ENCODE measurements around the gene CHEK2.
"Not testable (repeated sequence)": the region's sequence is repeated elsewhere in the genome, so short reads cannot be mapped to it uniquely, and the experiment has no call there.

The CHEK2 gene

DNA sequence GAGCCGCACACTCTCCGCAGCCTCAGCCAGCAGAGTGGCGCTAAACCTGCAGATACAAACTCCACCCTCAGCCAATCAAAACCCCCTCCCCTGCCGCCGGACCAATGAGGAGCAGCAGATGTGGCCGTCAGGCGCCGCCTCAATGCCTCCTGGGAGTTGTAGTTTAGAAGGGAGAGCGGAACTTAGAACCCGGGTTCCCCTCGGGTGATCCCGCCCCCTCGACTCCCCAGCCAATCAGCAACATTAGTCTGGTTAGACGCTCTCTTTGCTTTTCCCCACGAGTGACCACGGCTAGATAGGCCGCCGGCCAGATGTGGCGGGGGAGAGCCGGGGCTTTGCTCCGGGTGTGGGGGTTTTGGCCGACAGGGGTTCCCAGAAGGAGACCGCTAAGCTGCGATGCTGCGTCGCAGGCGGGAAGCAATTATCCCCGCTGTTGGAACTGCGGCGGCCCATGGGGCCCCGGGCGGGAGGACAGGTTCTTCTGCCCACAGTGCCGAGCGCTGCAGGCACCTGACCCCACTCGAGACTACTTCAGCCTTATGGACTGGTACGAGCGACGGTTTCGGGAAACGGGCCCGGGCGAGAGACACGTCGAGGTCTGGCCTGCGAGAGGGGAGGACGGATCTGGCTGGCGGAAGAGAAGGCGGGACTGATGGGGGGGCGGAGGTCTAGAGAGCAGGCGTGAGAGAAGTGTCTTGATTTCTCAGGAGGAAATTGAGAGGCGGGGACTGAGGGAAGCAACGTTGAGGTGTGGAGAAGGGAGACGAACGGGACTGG, at the start of gene CHEK2, which contains the start of gene HSCB:
CHEK2 (minus strand) TSS at position 36 of the 777 bp plus-strand sequence. CDS start 7,099 bp downstream, outside the sequence.
HSCB (plus strand) TSS at position 255 of the 777 bp plus-strand sequence; CDS start at position 312, 57 bp downstream.
- peak; percentile 61 to 99 (median 95) for DNase-seq

DNA sequence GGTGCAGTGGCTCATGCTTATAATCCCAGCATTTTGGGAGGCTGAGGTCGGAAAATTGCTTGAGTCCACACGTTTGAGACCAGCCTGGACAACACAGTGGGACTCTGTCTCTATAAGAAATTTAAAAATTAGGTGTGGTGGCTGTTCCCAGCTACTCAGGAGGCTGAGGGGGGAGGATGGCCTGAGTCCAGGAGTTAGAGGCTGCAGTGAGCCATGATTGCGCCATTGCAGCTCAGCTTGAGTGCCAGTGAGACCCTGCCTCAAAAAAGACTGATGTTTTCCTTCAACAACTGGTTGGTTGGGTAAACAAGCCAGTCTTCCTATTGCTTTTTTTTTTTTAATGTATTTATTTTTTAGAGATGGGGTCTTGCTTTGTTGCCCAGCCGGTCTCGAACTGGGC, 49.5 kb upstream of the CHEK2 start:
- no peak for DNase-seq

DNA sequence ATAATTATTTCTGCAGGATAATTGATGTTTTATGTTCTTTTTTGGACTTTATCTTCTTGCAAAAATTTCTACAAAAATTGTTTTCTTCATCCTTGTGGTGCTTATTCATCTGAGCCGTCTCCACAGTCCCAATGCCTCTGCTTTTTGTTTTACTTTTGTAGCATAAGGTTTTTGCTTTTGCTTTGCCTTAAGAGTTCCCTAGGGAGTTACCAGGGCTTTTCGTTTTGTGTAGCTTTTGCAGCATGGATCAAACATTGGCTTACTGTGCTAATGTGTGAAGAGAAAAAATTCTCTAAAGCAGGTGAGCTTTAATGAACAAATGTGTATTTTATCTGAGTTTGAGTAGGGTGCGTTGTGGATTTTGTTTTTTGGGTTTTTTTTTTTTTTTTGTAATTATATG, 47.0 kb upstream of the CHEK2 start:
- DNase-seq, result no peak

DNA sequence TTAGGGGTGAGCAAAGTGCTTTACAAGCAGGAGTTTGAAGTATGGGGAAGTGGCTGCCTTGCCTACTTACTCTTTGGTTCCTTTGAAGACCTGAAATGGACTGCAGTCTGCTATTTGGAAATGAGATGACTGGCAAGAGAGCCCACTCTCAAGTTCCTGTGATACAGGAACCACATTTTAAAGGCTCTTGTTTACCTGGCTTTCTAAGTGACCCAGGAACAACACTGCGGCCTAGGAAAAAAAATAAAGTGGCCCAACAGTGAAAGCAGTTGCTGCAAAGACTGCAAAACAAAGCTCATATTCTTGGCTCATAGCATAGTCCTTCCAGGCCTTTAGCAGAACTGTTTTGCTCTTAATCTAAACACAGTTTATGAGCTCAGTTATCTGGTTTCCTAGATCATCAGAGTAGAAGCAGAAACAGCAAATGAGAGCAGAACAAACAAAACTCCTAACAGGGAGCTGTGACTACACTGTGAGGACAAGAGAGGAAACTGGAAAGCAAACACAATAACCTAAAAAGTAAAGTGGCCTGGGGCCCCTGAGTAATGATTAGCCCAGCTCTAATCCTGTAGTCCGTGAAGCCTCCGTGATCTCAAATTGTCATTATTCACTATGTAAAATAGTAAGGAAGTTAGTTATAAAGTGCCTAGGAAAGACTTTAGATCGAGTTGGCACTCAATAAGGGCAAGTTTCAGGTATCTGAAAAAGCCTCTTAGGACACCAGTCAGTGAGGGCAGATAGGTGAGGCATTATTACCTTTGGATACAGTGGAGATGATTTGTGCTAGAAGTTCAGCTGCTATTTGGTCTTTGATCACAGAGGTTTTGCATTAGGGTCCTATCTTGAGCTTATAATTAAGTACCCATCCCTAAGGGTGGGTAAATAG, 42.4 kb upstream of the CHEK2 start:
- no peak for DNase-seq

DNA sequence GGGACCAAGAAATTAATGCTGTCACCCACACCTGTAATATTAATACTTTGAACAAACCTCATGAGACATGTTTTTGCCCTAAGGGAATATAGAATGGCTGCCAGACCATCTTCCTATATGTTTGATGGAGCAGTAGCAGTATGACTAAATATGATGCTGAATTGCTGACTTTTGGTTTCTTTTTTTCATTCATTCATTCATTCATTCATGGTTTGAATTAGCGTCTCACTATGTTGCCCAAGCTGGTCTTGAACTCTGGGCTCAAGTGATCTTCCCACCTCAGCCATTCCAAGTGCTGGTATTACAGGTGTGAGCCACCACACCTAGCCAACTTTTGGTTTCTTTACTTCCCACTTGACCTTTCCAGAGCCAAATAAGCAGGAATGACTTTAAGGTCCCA, 38.7 kb upstream of the CHEK2 start:
- no peak for DNase-seq

DNA sequence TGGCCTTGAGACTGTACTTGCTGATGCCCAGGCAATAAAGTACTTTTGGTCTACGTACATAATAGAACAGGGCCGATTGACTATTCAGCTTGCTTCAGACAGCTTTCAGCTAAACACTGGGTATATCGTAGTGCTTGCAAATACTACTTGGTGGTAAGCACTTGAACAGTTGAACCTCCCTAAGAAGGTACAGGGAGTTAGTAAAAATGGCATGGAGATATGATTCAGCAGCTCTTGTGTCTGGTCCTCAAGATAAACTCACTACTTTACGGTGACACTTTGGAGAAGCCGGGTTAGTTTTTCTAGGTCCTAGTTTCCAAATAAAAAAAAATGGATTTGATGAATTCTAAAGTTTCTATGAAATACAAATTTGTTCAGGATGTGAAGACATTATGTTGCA, 38.2 kb upstream of the CHEK2 start:
- no peak for DNase-seq

DNA sequence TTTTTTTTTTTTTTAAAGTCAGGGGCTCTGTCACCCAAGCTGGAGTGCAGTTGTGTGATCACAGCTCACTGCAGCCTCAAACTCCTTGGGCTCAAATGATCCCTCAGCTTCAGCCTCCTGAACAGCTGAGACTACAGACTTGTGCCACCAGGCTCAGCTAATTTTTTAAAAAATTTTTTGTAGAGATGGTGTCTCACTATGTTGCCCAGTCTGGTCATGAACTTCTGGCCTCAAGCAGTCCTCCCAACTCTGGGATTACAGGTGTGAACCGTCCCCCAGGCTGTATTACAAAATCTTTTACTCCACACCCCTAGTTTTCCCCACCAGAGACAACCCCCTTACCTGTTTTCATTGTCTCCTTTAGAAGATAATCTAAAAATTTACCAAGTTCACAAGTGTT, 32.8 kb upstream of the CHEK2 start:
- DNase-seq, result no peak

DNA sequence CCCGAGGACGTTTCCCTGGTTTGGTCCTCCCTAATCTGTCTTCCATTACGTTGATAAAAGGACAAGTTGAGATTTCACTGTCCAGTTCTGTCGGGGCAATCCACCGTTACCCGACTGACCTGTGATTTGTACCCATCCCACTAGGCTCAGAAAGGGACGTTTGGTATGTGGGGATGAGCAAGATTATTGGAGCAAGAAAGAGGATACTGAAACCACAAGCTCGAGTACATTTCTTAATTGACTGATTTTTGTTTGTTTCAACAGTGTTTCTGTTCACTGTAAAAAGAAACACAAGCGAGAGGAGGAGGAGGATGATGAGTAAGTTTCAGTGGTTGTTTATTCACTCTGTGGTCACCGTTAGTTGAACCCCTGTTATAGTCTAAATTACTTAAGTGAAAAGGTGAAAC, 31.8 kb upstream of the CHEK2 start:
- peak in 1 of 51 donors; percentile 41 for DNase-seq

DNA sequence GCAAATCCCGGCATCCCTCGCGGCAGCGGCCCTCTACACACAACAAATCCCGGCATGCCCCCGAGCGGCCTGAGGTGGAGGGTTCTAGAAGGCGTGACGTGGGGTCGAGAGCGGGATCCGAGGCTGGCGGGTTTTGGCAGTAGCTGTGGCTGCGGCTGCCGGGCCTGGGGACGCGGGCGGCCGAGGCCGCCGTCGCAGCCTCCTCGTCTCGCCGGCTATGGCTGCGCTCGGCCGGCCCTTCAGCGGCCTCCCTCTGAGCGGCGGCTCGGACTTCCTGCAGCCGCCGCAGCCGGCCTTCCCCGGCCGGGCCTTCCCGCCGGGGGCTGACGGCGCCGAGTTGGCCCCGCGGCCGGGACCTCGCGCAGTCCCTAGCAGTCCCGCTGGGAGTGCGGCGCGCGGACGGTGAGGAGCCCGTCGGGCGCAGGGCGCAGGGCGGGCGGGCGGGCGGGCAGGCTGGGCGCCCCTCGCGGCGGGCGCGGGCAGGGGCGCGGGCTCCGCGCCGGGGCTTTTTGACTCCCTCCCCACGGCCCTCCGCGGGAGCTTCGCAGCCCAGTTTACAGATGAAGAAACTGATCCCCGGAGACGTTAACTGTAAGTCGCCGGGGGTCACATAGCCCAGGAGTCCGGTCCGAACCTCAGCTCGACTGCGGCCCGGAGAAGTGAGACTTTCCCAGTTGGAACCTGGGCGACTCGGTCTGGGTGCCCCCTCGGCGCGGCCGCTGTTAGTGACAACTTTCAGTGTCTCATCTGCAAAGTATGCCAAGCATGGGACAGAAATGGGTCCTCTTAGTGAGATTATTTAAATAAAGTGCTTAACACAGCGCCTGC, 31.2 kb upstream of the CHEK2 start, which contains the start of gene CCDC117:
CCDC117 (plus strand) TSS at position 63 of the 828 bp plus-strand sequence; CDS start at position 218, 155 bp downstream.
- DNase-seq, result peak; percentile 54 to 97 (median 93)

DNA sequence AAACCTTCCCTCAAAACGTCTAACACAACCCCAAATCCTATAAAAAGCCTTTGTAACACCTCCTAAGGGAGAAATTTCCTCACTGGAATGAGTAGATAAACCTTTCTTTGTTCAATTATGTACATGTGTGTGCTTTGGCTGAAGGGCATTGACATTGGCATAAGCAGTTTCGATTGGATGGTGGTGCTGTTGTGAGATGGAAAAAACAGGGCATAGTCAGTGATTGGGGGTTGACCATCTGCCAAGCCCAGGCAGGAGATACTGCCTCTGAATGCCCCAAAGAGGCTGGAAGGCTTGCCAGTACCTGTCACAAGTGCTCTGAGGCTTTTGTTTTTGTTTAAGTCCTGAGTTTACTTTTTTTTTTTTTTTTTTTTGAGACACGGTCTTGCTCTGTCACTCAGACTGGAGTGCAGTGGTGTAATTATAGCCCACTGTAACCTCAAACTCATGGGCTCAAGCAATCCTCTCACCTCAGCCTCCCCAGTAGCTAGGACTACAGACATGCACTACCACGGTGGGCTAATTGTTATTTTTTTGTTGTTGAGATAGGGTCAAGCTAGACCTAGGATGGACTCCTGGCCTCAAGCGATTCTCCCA, 29.7 kb upstream of the CHEK2 start:
- no peak for DNase-seq

DNA sequence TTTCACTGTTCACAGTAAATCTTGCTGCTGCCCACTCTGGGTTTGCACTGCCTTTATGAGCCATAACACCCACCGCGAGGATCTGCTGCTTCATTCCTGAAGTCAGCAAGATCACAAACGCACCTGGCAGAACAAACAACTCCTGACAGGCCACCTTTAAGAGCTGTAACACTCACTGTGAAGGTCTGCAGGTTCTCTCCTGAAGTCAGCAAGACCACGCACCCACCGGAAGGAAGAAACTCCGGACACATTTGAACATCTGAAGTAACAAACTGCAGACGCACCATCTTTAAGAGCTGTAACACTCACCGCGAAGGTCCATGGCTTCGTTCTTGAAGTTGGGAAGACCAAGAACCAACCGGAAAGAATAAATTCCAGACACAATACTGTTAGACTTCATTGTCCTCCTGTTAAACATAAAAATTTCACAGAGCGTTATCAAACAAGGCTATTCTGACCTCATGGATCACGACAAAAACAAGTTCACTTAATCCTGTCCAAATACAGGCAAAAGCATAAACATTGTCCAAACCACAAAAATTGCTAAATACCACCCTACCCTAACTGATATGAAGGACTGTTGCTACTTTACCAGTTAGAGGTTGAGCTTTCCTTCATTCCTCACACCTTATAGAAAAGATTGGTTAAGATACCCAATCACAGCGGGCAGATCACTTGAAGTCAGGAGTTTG, 27.9 kb upstream of the CHEK2 start:
- DNase-seq, result no peak

DNA sequence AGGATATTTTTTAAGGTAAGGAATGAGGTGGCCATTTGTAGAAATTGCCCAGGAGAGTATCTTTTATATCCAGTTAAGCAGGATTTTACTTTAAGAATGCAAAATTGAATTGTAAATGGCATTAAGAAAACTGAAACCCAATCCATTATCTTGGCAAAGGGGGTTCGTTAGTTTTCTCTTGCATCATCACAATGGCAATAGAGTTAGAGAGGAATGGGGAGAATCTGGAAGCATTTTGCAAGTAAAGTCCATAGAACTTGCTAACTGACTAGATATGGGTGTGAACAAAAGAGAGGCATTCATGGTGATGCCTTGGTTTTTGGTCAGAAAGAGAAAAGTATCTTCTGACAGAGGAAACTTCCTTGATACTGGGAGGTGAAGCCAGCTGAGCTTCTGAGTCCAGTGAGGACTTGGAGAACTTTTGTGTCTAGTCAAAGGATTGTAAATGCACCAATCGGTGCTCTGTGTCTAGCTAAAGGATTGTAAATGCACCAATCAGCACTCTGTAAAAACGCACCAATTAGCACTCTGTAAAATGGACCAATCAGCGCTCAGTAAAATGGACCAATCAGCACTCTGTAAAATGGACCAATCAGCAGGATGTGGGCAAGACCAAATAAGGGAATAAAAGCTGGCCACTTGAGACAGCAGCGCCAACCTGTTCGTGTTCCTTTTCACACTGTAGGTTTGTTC, 27.2 kb upstream of the CHEK2 start:
- no peak for DNase-seq

DNA sequence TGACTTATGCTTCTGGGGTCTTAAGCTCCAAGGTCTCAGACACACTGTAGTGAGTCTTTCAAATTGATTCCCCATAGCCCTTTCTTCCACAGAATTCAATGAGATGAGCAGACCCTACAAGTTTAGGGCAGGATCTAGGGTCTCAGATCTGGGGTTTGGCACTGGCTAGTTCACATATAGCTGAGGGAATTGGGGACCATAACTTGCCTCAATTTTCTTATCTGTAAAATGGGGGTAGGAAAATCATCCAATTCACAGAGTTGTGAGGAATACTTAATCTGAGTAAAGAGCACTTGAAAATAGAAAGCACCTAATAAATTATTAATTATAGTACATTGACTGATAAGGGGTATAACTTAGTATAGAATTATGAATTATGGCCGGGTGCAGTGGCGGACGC, 25.0 kb upstream of the CHEK2 start:
- no peak for DNase-seq

DNA sequence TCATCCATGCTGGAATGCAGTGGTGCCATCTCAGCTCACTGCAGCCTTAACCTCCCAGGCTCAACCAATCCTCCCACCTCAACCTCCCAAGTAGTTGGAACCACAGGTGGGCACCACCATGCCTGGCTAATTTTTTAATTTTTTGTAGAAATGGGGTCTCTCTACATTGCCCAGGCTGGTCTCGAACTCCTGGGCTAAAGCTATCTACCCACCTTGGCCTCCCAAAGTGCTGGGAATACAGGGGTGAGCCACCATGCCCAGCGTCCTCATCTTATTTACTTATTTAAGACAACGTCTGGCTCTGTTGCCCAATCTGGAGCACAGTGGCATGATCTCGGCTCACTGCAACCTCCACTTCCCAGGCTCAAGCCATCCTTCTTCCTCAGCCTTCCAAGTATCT, 20.4 kb upstream of the CHEK2 start:
- DNase-seq, result not testable (repeated sequence)

DNA sequence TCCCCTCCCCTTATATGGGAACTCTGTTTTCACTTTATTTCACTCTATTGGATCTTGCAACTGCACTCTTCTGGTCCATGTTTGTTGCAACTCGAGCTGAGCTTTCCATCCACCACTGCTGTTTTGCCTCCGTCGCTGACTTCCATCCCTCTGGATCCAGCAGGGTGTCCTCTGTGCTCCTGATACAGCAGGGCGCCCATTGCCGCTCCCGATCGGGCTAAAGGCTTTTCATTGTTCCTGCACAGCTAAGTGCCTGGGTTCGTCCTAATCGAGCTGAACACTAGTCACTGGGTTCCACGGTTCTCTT, 19.8 kb upstream of the CHEK2 start:
- DNase-seq, result no peak

DNA sequence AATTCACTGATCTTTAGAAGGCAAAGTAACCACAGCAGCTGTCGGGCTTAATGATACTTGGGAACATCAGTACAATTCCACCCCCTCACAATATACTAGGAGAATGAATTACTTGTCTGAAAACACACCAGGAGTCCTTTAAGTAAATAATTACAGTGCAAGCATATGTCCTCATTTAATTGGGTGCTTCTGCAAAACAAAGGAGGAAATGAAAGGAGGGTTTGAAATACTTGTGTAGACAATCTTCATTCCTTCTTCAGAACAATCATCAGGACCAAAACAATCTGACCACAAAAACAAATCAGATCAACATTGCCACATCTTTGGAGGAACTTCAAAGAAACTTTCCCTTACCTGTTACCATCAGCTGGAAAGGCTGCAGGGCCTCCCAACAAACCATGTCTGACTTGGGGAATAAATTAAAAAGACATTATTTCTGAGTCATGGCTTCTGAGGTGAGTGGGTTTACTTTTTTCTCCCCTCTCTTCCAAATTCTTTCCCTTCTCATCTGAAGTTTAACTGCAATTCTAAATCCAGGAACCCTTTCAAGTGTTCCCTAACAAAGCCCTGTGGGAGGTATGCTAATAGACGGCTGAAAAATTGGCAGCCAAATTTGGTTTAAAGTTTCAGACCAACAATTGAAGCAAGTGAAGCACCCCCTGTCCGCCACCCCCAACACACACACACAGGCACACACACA, 18.4 kb upstream of the CHEK2 start:
- DNase-seq, result peak in 1 of 51 donors; percentile 47

DNA sequence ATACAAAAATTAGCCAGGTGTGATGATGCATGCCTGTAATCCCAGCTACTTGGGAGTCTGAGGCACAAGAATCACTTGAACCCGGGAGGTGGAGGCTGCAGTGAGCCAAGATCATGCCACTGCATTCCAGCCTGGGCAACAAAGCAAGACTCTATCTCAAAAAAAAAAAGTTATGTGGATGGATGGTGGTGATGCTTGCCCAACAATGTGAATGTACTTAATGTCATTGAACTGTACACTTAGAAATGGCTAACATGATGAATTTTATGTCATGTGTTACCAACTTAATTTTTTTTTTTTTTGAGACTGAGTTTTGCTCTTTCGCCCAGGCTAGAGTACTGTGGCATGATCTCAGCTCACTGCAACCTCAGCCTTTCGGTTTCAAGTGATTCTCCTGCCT, 12.9 kb upstream of the CHEK2 start:
- not testable (repeated sequence) for DNase-seq

DNA sequence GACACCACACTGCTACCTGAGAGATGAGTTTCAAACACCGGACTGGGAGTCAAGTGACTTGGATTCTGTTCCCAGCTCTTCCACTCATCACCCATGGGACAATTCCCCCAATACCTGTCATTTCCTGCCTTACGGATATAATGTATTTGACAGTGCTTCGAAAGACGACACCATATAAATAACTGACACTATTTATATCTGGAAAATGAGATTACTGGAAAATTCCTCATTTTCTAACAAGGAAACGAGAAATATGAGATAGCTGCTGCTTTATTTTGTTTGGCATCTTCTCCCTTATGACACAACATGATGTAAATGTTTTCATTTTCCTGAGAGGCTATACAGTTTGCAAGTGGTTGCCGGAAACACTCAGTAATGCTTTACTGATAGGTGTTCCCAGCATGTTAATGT, 8.9 kb upstream of the CHEK2 start:
- no peak for DNase-seq

DNA sequence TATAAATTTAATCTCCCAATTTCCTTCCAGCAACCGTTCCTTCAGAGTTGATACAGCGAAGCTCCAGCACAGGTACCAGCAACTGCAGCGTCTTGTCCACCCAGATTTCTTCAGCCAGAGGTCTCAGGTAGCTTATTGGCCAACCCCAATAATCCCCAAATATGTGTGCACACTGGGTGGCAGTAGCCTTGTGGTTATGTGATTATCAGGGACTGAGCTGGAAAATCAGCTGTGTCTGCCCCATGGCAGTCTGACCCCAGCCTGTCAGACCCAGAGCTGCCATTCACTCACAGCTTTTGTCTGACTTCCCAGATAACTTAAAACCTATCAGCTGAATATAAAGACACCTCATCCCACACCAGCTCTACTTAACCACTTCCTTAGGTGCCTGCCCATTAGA, 2.2 kb upstream of the CHEK2 start:
- no peak for DNase-seq
